Measurements from ENCODE around the gene FTCDNL1.

Gene FTCDNL1

GRCh38 chr2:199842631-199843395 is 8.2 kb downstream of the FTCDNL1 start:
- no peak for DNase-seq (ENCODE audit: low spot score)

GRCh38 chr2:199841409-199841808 is 9.6 kb downstream of the FTCDNL1 start:
- no peak for DNase-seq (ENCODE audit: low spot score)

- no peak for DNase-seq (ENCODE audit: low spot score)
Observed at GRCh38 chr2:199838399-199838798, 12.6 kb downstream of the FTCDNL1 start.

- no peak for DNase-seq (ENCODE audit: low spot score)
Observed at GRCh38 chr2:199836943-199837342, 14.0 kb downstream of the FTCDNL1 start.

DNA sequence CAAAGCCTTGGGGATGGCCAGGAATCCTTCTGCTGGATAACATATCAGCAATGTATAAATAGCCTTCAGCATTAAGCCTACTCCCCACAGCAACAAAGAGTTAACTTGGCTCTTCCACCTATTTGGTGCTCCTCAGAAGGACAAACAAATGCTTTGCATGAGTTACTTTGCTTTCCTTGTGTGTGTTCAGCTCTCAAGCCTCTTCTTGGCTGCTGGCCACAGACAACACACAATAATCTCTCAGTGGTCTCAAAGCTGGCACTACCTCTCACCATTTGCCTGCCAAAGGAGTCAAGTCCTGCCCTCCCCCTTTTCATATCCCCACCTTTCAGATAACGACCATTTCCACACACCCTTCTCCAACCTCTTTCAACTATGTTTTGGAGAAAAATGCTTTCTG is 17.5 kb downstream of the FTCDNL1 start:
- DNase-seq (ENCODE audit: low spot score), result no peak

GRCh38 chr2:199830531-199830930 is 20.5 kb downstream of the FTCDNL1 start:
- no peak for DNase-seq (ENCODE audit: low spot score)

- no peak for DNase-seq (ENCODE audit: low spot score)
Observed at GRCh38 chr2:199829628-199830027, 21.4 kb downstream of the FTCDNL1 start.

DNA sequence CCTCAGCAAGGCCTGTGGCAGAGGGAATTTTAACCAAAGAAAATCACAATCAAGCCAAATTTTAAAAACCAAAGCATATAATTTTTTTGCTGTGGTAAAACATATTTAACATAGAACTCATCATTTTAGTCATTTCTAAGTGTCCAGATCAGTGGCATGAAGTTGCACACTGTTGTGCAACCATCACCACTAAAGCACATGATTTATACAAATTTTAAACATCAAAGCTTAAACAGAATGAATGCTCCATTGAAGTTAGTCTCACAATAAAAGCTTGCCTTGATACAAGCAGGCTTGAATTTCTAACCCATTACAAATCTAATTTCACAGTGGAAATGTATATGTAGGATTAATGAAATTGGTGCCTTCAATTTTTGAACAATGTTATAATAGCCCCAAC is 31.2 kb downstream of the FTCDNL1 start:
- no peak for DNase-seq (ENCODE audit: low spot score)

- DNase-seq (ENCODE audit: low spot score), result no peak
Observed at GRCh38 chr2:199818754-199819153, 32.2 kb downstream of the FTCDNL1 start.

- DNase-seq (ENCODE audit: low spot score), result no peak
Observed at GRCh38 chr2:199818026-199818425, 33.0 kb downstream of the FTCDNL1 start.

GRCh38 chr2:199814817-199815211 is 36.2 kb downstream of the FTCDNL1 start:
- DNase-seq (ENCODE audit: low spot score), result no peak

DNA sequence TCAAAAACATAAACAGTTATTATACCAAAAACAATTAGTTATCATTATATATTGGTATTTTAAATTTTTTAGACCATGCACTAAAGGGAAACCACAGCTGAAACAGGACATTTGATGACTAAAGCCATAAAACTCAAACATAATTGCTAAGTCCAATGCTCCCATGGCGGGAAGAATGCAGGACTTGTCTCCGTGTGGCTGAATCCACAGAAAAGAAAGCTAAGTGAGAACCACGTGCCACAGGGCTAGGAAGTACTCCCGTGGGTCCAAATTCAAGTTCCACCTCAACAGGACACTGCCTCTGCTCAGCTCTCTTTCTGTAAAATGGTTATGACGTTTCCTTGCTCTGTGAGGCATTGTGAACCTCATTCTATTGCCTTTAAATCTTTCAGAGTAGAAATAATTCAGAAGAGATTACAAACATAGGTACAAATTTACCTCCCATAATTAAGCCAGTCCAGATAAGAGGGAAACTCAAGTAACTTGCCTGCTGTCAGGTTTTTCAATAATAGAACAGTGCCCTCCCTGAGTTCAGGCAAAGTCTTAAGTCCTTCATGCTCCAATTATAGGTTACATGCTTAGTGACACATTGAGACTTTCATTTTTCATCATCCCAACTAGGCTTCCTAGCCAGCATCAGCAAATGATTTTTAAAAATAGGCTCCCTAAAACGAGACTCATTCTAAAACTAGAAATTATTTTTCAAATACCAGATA is 36.7 kb downstream of the FTCDNL1 start:
- no peak for DNase-seq (ENCODE audit: low spot score)

DNA sequence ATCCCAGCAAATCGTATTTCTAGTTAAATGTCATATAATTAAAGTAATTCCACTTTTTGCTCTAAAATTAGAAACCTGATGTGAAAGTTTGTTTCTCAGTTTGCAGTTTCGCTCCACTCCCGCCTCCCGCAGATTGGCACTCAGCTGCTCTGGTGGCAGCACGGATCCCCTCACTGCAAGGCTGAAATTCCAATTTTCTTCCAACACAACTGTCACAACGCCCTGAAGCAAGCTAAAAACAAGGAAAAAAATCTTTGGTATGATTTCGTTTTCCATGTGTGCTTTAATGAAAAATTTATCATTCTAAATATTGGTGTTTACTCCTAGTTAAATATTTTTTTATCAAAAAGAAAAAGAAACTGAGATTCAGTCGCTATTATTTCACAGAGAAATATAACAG is 38.5 kb downstream of the FTCDNL1 start:
- DNase-seq (ENCODE audit: low spot score), result no peak

GRCh38 chr2:199811346-199811745 is 39.6 kb downstream of the FTCDNL1 start:
- no peak for DNase-seq (ENCODE audit: low spot score)

GRCh38 chr2:199810422-199811171 is 40.4 kb downstream of the FTCDNL1 start:
- no peak for DNase-seq (ENCODE audit: low spot score)

DNA sequence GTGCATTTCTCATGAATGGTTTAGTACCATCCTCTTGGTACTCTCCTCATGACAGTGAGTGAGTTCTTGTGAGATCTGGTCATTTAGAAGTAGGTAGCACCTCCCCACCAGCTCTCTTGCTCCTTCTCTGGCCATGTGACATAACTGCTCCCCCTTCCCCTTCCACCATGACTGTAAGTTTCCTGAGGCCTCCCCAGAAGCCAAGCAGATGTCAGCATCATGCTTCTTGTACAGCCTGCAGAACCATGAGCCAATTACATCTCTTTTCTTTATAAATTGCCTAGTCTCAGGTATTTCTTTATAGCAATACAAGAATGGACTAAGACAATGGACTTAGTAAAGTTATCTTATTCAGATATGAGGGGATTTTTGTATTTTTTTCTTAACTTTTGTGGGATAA is 43.0 kb downstream of the FTCDNL1 start:
- no peak for DNase-seq (ENCODE audit: low spot score)

DNA sequence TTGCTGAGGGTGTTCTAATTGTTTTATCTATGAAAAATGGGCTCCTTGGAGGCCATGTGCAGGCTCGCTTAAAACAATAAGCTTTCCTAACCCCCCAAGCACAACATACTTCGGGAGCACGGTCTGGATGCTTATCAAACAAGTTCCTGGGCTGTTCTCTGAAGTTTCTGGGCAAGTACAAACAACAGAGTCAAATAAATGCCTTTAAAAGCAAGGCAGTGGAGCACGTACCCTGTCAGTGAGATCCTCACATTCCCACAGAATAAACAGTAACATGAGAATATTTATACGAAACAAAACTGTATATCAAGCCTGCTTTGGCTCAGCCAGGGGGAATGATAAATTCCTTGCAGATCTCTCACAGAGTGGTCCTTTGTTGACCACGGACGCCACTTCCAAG is 44.8 kb downstream of the FTCDNL1 start:
- DNase-seq (ENCODE audit: low spot score), result no peak

- DNase-seq (ENCODE audit: low spot score), result no peak
Observed at GRCh38 chr2:199804831-199805230, 46.2 kb downstream of the FTCDNL1 start.

DNA sequence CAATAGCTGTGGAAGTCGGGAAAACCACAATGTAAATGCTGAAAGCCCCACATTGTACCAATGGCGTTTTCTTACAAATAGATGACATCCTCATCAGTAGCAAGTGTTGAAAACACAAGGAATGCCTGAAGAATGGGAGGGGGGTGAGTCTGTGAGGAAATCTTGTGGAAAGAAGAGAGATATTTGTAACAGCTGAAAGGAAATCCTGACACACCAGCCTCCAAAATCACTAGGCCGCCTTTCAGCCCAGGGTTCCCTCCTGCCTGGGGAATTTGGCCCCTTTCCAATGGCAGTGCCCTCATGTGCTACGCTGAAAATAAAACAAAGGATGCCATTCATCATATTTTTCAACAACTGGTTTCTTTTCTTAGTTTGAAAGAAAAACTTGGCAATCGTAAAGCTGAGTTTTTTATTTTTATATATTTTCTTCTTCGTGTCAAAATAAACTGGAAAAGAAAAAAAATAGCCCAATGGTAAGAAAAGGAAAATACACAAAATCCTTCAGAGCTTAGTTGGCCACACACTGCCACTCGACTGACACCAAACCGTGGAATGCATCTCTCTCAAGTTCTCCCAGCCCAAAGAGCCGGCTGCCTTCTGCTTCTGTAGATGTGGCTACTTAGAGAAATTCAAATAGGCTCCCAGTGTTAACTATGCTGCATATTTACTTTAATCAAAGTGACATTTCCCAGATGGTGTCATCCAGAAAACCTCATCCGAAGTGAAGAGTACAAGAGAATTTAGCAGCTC is 52.0 kb downstream of the FTCDNL1 start:
- DNase-seq (ENCODE audit: low spot score), result no peak

- no peak for DNase-seq (ENCODE audit: low spot score)
Observed at GRCh38 chr2:199797431-199798403, 53.3 kb downstream of the FTCDNL1 start.

DNA sequence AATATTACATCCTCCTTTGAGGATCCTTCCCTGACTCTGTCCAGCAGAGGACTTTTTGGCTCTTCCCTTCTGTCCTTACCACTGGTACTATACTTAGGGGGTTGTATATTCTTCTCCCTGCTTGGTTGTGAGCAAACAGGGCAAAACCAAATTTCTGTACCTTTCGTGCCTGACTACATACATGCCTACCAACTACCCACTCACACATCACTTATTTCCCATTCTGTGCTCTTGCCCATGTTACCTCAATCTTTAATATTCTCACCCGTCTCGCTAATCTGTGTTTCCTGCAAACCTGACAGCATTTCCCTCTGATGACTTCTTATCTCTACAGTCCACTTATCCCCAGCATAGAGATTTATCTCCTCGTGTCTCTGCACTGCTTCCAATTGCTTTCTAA is 58.6 kb downstream of the FTCDNL1 start:
- DNase-seq (ENCODE audit: low spot score), result no peak

All from activated CD4-positive, alpha-beta T cell treated with anti-CD3 and anti-CD28 coated beads, Interleukin-2, Interleukin-4, amounts not matched to agents 100 ng/mL and 50 ng/mL, durations not matched to agents 16 hours and 8 hours (primary cell).